HG02973 (cell line): Measurements from ENCODE around the gene RELA.

Experiments
- ATAC-seq: cut with Tn5 transposase; IDR thresholded peaks from one replicate; pipeline ENCODE4 v1.9.1; 2021; ENCODE audit warnings: moderate library complexity; ENCODE audit not compliant: unreplicated experiment

RELA gene

GRCh38 chr11:65615229-65615949, 47.3 kb downstream of the RELA start, which contains the start of gene PCNX3:
TSS of gene PCNX3 (plus strand) at chr11:65615776. CDS start at chr11:65616312, 536 bp downstream.
- peak; percentile 71 for ATAC-seq

- no peak for ATAC-seq
These were observed 49.4 kb downstream of the RELA start for GRCh38 chr11:65613091-65613928.

GRCh38 chr11:65612691-65613090, 50.0 kb downstream of the RELA start:
- ATAC-seq = no peak

GRCh38 chr11:65611758-65612603, 50.7 kb downstream of the RELA start:
- ATAC-seq = no peak

- no peak for ATAC-seq
These were observed 51.5 kb downstream of the RELA start for GRCh38 chr11:65611028-65611757.

- ATAC-seq = no peak
These were observed 52.3 kb downstream of the RELA start for GRCh38 chr11:65610404-65610803.

GRCh38 chr11:65609665-65610064, 53.1 kb downstream of the RELA start:
- no peak for ATAC-seq

GRCh38 chr11:65609229-65609628, 53.5 kb downstream of the RELA start:
- no peak for ATAC-seq

GRCh38 chr11:65607614-65608426, 54.9 kb downstream of the RELA start:
- ATAC-seq = no peak

GRCh38 chr11:65606876-65607613, 55.7 kb downstream of the RELA start:
- ATAC-seq = no peak

GRCh38 chr11:65604258-65604657, 58.5 kb downstream of the RELA start:
- ATAC-seq = no peak
